Measurements from ENCODE around the gene ZDHHC8. TPM values are rescaled to one million over a fixed set of nuclear protein-coding genes. Genes with fewer than 3 reads are reported as not detected.

ZDHHC8 gene
- total RNA-seq, 3 donors from 2014 or later: 10.2 to 14.1 (median 11.2) TPM

DNA sequence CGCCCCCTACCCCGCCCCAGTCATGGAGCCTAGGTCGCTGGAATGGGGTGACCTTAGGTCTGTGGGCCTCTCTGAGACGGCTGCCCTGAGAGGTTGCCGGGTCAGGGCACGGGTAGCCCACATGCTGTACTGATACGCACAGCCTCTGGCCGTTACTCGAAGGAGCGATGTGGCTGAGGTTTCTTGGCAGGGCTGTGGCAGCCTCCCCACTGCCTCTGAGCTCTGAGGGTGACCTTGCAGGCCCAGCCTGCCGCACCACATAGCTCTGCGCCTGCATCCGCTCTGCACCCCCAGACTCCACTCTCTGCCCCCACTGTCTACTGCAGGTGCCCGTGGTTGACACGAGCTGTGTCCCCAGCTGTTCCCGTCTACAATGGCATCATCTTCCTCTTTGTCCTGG lies 7.3 kb downstream of the ZDHHC8 start:
- Histone ChIP-seq H3K36me3 (no peaks in the 10 kb centered on the region), H3K4me1 (peaks cover 12 to 18% of the 10 kb centered on the region in 2 donors)
- TF ChIP-seq CTCF (IDR thresholded peaks at IDR 0.05) (no peak), POLR2AphosphoS5 (IDR thresholded peaks at IDR 0.05) (no peak), POLR2A (IDR thresholded peaks at IDR 0.05) (no peak)

DNA sequence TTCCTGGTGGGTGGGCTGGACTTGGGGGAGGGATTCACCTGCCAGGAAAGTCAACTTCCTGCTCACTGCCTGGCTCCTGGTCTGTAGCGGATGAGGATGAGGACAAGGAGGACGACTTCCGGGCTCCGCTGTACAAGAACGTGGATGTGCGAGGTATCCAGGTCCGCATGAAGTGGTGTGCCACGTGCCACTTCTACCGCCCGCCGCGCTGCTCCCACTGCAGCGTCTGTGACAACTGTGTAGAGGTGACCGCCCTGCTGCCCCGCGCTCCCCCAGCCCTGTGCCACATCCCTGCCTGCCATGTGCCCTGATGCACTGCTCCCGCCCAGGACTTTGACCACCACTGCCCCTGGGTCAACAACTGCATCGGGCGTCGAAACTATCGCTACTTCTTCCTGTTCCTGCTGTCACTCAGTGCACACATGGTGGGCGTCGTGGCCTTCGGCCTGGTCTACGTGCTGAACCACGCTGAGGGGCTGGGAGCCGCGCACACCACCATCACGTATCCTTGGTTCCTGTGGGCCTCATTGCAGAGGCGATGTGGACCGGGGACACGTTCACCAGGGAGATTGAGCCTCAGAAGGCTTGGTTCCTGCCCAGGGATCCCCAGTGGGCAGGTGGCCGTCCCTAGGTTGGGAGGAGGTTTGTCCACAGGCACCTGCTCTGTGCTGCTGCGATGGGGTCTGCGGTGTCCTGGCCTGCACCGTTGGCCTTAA lies 7.9 kb downstream of the ZDHHC8 start:
- TF ChIP-seq CTCF (IDR thresholded peaks at IDR 0.05) (no peak), POLR2AphosphoS5 (IDR thresholded peaks at IDR 0.05) (no peak), POLR2A (IDR thresholded peaks at IDR 0.05) (no peak)
- no peaks in the 10 kb centered on the region for H3K36me3 ChIP-seq
- intact Hi-C loops (cut with DNase I; ENCODE audit: low total_unique reads): no loop called here

More for the DNA sequence above, 7.3 kb downstream of the ZDHHC8 start:
- intact Hi-C loops (cut with DNase I; ENCODE audit: low total_unique reads): no loop called here
- no peak for DNase-seq (ENCODE audit: low spot score in 2 of 2)
- Histone ChIP-seq H3K4me3 (no peak overlapping the region), H3K9me3 (no peaks in the 10 kb centered on the region), H3K27ac (no peak overlapping the region), H3K27me3 (no peaks in the 10 kb centered on the region)

DNA sequence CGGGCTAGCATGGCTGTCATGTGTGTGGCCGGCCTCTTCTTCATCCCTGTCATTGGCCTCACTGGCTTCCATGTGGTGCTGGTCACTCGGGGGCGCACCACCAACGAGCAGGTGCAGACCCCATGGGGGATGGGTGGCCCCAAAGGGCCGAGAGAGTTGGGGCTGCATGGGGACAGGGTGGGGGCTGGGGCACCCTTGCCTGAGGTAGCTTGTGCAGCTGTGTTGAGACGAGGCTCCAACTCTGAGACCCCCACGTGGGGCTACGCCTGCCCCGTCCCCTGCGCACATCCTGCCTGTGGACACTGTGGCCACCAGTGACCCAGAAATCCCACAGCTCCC lies 8.5 kb downstream of the ZDHHC8 start:
- intact Hi-C loops (cut with DNase I; ENCODE audit: low total_unique reads): no loop called here
- TF ChIP-seq CTCF (IDR thresholded peaks at IDR 0.05): no peak
- no peak for TF ChIP-seq POLR2A (IDR thresholded peaks at IDR 0.05)
- no peak for TF ChIP-seq POLR2AphosphoS5 (IDR thresholded peaks at IDR 0.05)
- Histone ChIP-seq H3K4me3 (no peak overlapping the region), H3K9me3 (no peaks in the 10 kb centered on the region), H3K36me3 (no peaks in the 10 kb centered on the region), H3K4me1 (peaks cover 12 to 18% of the 10 kb centered on the region in 2 donors), H3K27ac (no peak overlapping the region), H3K27me3 (no peaks in the 10 kb centered on the region)
- DNase-seq (ENCODE audit: low spot score in 2 of 2): no peak

More for the DNA sequence above, 7.9 kb downstream of the ZDHHC8 start:
- peaks cover 12 to 18% of the 10 kb centered on the region in 2 donors for H3K4me1 ChIP-seq
- H3K4me3 ChIP-seq: no peak overlapping the region
- DNase-seq (ENCODE audit: low spot score in 2 of 2): no peak
- H3K9me3 ChIP-seq: no peaks in the 10 kb centered on the region
- H3K27me3 ChIP-seq: no peaks in the 10 kb centered on the region
- H3K27ac ChIP-seq: no peak overlapping the region

GRCh38 chr22:20140521-20140964 lies 8.9 kb downstream of the ZDHHC8 start:
- no peak for DNase-seq (ENCODE audit: low spot score in 2 of 2)
- Histone ChIP-seq H3K4me3 (no peak overlapping the region), H3K27me3 (no peaks in the 10 kb centered on the region), H3K27ac (no peak overlapping the region), H3K4me1 (peaks cover 12 to 18% of the 10 kb centered on the region in 2 donors), H3K36me3 (no peaks in the 10 kb centered on the region), H3K9me3 (no peaks in the 10 kb centered on the region)
- intact Hi-C loops (cut with DNase I; ENCODE audit: low total_unique reads): no loop called here
- no peak for TF ChIP-seq POLR2A (IDR thresholded peaks at IDR 0.05)
- TF ChIP-seq CTCF (IDR thresholded peaks at IDR 0.05): no peak
- TF ChIP-seq POLR2AphosphoS5 (IDR thresholded peaks at IDR 0.05): no peak

GRCh38 chr22:20141186-20142077 lies 9.8 kb downstream of the ZDHHC8 start:
- no peak for DNase-seq (ENCODE audit: low spot score in 2 of 2)
- Histone ChIP-seq H3K4me3 (no peak overlapping the region), H3K27ac (no peak overlapping the region), H3K36me3 (no peaks in the 10 kb centered on the region), H3K27me3 (no peaks in the 10 kb centered on the region), H3K9me3 (no peaks in the 10 kb centered on the region), H3K4me1 (peaks cover 12 to 18% of the 10 kb centered on the region in 2 donors)
- intact Hi-C loops (cut with DNase I; ENCODE audit: low total_unique reads): no loop called here
- TF ChIP-seq CTCF (IDR thresholded peaks at IDR 0.05) (no peak), POLR2A (IDR thresholded peaks at IDR 0.05) (no peak), POLR2AphosphoS5 (IDR thresholded peaks at IDR 0.05) (no peak)

Data from breast epithelium (tissue), 4 donors.